DMS 273 (cell line): ENCODE data around the gene WHRN.

Experiments used
- DNase-seq: peaks from one replicate; lab custom pipeline; 2025; ENCODE audit not compliant: unreplicated experiment; lab: John Stamatoyannopoulos, UW

Gene WHRN

DNA sequence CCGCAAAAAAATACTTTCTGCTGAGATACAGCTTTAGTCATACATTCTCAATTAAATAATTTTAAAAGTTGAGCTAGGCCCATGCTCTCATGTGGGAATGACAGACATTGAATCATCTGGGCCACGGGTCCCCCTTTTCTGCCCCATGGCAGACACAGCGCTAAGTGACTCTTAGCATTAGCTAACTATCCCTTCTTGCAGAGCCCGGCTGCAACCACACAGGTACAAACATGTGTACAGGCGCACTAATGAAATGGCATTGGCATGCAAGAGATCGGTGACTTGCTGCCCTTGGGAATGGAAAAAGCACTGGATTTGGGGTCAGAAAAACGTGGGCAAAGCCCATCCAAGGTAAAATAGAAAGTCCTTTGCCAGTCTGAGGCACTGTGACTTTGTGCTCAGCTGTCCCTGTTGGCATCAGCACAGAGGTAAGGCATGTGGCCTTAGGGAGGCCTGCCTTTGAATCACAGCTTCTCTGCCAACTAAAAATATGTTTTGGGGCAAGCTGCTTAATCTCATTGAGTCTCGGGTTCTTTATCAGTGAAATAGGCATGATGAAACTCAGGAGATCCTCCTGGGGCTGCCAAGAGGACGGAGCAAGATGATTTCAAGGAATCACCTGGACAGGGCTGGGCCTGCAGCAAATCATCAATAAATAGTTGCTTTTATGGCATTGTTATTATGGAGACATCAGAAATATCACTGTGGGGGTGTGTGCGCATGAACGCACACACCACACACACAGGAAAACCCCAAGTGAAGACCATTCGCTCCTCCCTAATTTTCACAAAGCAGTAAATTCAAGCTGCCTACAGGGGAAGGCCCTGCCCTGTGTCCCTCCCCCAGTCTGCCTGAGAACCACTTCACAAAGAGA, 54.2 kb downstream of the WHRN start:
- no peak for DNase-seq

DNA sequence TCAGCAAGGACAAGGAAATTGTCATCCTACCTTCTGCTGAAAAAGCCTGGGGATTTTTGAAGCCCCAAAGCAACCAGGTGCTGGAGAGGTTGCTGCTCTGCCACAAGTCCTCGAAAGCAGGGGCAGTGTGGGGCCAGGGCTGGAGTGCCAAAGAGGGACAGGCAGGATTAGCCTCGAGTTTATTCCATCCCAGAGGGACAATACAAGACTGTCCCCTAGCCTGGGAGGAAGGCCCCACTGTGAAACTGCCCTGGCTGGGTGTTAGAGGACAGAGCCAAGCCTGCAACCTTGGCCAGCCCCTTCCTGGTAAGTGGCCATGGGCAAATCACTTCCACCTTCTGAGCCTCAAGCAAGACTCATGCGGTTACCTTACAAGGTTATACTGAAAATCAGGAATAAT, 55.1 kb downstream of the WHRN start:
- DNase-seq, result no peak

- no peak for DNase-seq
Observed at GRCh38 chr9:114449236-114449635, 56.0 kb downstream of the WHRN start.

- no peak for DNase-seq
Observed at GRCh38 chr9:114448706-114449105, 56.6 kb downstream of the WHRN start.

- no peak for DNase-seq
Observed at GRCh38 chr9:114446672-114447450, 58.4 kb downstream of the WHRN start.

DNA sequence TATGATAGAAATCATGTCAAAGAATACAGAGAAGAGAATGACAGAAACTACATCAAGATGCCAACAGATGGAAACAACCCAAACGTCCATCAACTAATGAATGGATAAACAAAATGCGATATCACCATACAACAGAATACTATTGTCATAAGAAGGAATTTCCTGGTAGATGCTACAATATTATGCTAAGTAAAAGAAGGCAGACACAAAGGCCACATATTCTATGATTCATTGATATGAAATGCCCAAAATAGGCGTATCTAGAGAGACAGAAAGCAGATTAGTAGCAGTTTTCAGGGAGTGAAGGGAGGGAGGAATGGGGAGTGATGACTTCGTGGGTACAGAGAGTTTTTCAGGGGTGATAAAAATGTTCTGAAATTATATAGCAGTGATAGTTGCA, 59.2 kb downstream of the WHRN start:
- DNase-seq, result no peak

GRCh38 chr9:114445616-114446015, 59.7 kb downstream of the WHRN start:
- no peak for DNase-seq

DNA sequence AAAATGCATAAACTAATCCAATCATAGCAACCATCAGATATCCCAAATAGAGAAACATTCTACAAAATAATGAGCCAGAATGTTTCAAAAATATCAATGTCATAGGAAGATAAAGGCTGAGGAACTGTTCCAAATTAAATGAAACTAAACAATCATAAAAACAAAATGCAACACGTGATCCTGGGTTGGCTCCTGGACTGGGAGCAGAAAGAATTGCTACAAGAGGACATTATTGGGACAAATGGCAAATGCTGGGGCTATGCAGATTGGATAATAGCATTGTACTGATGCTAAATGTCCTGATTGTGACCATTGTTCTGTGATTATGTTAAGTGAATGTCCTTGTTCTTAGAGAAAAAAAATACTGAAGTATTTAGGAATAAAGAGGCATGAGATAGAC, 63.3 kb downstream of the WHRN start:
- DNase-seq, result no peak

GRCh38 chr9:114437401-114437893, 67.8 kb downstream of the WHRN start:
- no peak for DNase-seq

- DNase-seq, result peak; percentile 55
Observed at GRCh38 chr9:114434878-114435311, 70.4 kb downstream of the WHRN start.

- DNase-seq, result no peak
Observed at GRCh38 chr9:114433720-114434255, 71.5 kb downstream of the WHRN start.

GRCh38 chr9:114433086-114433485, 72.2 kb downstream of the WHRN start:
- no peak for DNase-seq

DNA sequence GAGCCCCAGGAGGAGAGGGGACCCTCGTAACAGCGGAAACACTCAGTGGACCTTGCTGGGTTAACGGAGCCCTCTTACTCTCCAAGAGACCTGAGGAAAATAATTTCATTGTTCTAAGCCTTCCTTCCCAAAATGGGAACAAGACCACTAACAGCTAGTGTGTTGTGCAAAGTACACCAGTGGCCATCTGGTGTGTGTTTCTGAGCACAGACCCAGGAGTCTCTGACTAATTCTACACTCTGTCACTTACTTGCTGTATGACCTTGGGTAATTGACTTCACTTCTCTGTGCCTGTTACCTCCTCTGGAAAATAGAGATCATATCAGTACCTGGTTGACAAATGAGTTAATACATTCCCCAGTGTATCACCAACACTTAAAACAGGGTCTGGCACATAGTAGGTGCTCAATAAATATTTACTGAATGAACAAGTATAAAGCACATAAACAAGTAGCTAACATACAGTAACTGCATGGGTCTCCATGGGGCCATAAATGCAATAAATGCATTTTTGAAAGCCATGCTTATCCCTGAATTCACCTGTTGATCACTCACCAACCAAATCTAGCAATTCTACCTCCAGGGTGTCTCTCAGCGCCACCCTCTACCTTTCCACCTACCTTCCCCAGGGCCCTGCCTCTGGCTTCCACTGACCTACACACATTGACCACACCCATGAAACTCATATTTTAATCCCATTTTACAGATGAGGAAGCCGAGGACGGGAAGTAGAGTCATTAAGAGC, 72.8 kb downstream of the WHRN start:
- no peak for DNase-seq

- no peak for DNase-seq
Observed at GRCh38 chr9:114431770-114432169, 73.5 kb downstream of the WHRN start.

GRCh38 chr9:114431003-114431402, 74.3 kb downstream of the WHRN start:
- DNase-seq, result no peak

DNA sequence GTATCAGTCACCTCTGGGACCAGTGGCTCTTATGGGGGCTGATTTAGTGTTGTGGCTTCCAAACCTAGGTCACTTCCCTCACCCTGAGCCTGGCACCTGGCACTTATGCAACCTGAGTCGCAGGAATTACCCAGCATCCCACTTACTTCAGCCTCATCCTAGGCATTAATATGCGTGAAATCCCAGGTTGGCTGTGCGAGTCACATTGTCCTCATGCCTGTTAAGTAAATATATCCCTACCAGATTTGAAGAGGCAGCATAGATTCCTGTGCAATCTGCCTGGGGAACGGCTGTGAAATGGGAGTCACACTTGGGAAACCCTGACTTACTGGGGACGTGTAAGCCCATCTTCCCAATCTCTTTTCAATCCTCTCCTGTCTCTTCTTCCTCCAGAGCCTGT, 74.8 kb downstream of the WHRN start:
- peak; percentile 5 for DNase-seq

DNA sequence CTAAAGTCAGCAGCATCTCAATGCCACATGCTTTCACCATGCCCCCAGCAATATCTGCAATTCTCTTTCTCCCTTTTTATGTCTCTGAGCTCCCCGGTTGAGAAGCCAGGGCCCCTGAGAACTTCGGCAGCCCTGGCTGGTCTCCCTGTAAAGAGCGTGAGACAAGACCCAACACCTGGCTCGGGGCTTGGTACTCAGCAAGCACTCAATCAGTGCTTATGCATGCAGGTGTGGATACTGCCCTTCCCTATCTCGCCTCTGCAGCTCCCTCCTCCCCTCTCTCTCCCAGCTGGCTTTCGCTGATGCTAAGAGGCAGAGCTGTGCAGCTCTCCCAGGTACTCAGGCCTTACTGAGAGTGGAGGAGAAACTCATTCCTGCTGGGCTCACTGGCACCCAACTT, 75.8 kb downstream of the WHRN start:
- no peak for DNase-seq

DNA sequence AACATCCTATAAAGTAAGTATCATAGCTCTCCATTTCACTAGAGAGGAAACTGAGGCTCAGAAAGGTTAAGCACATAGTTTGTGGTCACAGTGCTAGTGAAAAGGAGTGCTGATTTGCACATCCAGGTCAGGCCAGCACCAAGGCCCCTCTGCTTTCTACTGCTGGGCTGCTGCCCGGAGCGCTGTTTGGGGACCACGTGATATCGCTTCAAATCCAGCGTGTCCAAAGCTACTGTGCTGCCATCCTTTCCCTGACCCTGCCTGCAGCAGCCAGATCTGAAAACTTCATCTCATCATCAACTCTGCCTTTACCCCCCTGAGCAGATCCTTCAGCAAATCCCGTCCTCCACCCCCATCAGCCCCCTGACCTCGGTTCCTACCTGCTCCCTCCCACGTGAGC, 76.8 kb downstream of the WHRN start:
- DNase-seq, result no peak

- DNase-seq, result no peak
Observed at GRCh38 chr9:114427644-114428043, 77.6 kb downstream of the WHRN start.

GRCh38 chr9:114426046-114426948, 79.0 kb downstream of the WHRN start:
- no peak for DNase-seq
